DMS114 treated with DMSO at 0.1 percent for 48 hours (cell line): Measurements from ENCODE around the gene OR52N4.
"Not testable (repeated sequence)": the region's sequence is repeated elsewhere in the genome, so short reads cannot be mapped to it uniquely, and the experiment has no call there.

Source experiments
- DNase-seq: peaks from one replicate; lab custom pipeline; 2025; ENCODE audit not compliant: unreplicated experiment; lab: John Stamatoyannopoulos, UW

The OR52N4 gene

GRCh38 chr11:5753943-5754342, at the start of gene OR52N4:
OR52N4 (plus strand) TSS chr11:5754243; CDS start chr11:5754741, 498 bp downstream.
- DNase-seq = no peak

GRCh38 chr11:5705688-5706087, 48.4 kb upstream of the OR52N4 start:
- DNase-seq = no peak

GRCh38 chr11:5712507-5712906, 41.5 kb upstream of the OR52N4 start:
- no peak for DNase-seq

DNA sequence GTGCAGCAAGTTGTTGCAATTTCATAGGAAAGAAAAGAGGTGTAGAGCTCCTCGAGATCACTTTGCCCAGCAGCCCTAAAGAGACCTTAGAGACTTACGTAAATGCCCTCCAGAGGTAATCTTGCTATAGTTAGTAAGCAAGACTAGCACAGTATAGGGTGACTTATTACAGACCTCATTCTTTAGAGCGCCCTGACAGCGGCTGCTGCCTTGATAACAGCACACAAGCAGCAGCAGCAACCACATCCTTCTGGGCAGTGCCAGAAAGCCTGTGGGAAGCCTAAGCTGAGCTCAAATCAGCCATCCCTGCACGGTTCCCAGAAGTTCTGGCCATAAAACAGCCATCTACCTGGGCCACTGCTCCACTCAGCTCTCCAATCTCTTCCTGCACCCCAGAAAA, 40.3 kb upstream of the OR52N4 start:
- DNase-seq = no peak

GRCh38 chr11:5716518-5716917, 37.5 kb upstream of the OR52N4 start:
- not testable (repeated sequence) for DNase-seq

- DNase-seq = no peak
Measured at GRCh38 chr11:5719703-5720495, 34.1 kb upstream of the OR52N4 start.

DNA sequence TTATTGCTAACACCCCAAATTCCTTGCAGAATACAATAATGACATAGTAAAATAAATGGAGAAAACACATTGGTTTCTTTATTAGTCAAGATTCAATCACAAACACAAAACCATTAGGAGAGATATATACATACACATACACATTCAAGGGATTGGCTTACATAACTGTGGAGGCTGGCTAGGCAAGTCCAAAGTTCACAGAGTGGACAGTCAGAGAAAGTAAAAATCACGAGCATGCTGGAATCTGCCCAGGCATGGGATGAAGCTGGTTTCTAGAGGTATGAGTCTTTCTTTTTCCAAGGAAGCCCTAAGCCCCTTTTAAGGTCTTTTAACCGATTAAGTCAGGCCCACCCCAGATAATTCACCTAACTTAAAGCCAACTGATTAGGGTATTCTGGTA, 31.4 kb upstream of the OR52N4 start:
- no peak for DNase-seq

DNA sequence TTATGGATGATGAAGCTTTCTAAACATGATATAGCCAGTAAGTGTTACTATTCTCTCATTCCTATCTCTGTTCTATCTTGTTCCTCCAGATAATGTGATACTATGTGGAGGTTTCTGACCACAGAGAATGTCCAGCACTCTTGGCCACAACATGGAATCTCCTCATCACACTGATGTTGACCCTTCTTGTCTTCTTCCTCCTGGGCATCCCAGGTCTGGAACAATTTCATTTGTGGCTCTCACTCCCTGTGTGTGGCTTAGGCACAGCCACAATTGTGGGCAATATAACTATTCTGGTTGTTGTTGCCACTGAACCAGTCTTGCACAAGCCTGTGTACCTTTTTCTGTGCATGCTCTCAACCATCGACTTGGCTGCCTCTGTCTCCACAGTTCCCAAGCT, 27.7 kb upstream of the OR52N4 start:
- no peak for DNase-seq

GRCh38 chr11:5727691-5728090, 26.4 kb upstream of the OR52N4 start:
- no peak for DNase-seq

DNA sequence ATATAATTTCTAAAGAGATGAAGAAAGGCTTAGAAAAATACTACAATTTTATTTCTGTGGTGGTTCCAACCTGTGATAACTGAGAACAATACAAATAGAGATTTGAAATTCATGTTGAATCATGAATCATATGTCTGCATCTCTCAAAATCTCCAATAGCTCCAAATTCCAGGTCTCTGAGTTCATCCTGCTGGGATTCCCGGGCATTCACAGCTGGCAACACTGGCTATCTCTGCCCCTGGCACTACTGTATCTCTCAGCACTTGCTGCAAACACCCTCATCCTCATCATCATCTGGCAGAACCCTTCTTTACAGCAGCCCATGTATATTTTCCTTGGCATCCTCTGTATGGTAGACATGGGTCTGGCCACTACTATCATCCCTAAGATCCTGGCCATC, 17.6 kb upstream of the OR52N4 start, which contains the start of gene OR56B1:
OR56B1 (plus strand) TSS at position 53 of the 400 bp plus-strand sequence; CDS start at position 122, 69 bp downstream.
- DNase-seq = no peak

DNA sequence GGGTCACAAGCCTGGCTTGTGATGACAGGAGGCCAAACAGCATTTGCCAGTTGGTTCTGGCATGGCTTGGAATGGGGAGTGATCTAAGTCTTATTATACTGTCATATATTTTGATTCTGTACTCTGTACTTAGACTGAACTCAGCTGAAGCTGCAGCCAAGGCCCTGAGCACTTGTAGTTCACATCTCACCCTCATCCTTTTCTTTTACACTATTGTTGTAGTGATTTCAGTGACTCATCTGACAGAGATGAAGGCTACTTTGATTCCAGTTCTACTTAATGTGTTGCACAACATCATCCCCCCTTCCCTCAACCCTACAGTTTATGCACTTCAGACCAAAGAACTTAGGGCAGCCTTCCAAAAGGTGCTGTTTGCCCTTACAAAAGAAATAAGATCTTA, 17.0 kb upstream of the OR52N4 start:
- no peak for DNase-seq

GRCh38 chr11:5737670-5738392, 16.2 kb upstream of the OR52N4 start:
- no peak for DNase-seq

DNA sequence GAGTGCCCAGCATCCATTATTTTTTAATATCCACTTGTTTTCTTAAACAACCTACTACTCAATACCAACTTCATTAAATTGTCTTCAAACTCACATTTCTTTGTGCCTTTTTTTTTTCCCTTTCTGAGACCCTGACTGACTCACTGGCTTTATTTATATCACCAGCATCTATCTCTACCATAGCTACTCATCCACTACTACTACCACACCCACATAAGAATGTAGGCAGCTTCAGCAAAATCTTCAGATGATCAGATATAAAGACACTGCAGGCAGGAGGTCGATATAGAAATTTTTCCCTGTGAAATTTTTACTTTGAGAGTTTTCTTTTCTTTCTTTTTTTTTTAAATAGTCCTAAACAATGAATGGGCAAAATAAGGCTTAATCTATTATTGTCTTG, 15.6 kb upstream of the OR52N4 start:
- DNase-seq = no peak

GRCh38 chr11:5746614-5747013, 7.4 kb upstream of the OR52N4 start:
- no peak for DNase-seq

GRCh38 chr11:5749836-5750235, 4.2 kb upstream of the OR52N4 start:
- no peak for DNase-seq

GRCh38 chr11:5767056-5767455, 13.0 kb downstream of the OR52N4 start:
- no peak for DNase-seq

GRCh38 chr11:5783255-5783654, 29.2 kb downstream of the OR52N4 start, which contains the start of gene OR52N5:
OR52N5 (minus strand) TSS chr11:5783355; CDS start chr11:5778634, 4,721 bp downstream.
- no peak for DNase-seq

DNA sequence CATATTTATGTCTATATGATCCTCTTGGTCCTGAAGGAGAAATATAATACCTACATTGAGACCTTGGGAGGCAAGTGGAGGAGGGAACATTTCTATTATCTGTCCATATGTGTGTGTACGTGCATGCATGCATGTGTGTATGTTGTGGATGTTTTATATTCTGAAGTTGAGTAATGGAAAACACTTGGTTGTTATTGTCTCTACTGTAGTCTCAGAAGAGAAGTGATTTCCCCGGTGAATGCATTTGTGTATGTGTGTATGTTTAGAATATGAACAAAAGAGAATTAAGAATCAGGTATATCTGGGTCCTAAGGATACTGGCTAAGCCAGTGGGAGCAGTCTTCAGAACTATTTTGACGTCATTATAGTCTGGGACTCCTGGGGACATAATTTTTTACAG, 37.1 kb downstream of the OR52N4 start, which contains the start of gene OR52N1:
OR52N1 (minus strand) TSS at position 101 of the 400 bp plus-strand sequence. CDS start 2,449 bp downstream, outside the sequence.
- DNase-seq = no peak

GRCh38 chr11:5796541-5796940, 42.5 kb downstream of the OR52N4 start:
- no peak for DNase-seq

GRCh38 chr11:5803982-5804381, 49.9 kb downstream of the OR52N4 start:
- DNase-seq = no peak
